Astrocyte (in vitro differentiated cells and primary cell): ENCODE results near the gene TPRG1.

Source experiments
- CTCF ChIP-seq: IDR thresholded peaks from 2 replicates; pipeline ENCODE4 v1.5.1; 2011; ENCODE audit warnings: low read depth, mild to moderate bottlenecking, inconsistent platforms, low read length, moderate library complexity; ENCODE audit not compliant: insufficient read depth
- EZH2 ChIP-seq: IDR thresholded peaks from 2 replicates; pipeline ENCODE4 v1.6.1; 2012; ENCODE audit warnings: mild to moderate bottlenecking, low read length, inconsistent platforms; ENCODE audit not compliant: insufficient read depth

DNA sequence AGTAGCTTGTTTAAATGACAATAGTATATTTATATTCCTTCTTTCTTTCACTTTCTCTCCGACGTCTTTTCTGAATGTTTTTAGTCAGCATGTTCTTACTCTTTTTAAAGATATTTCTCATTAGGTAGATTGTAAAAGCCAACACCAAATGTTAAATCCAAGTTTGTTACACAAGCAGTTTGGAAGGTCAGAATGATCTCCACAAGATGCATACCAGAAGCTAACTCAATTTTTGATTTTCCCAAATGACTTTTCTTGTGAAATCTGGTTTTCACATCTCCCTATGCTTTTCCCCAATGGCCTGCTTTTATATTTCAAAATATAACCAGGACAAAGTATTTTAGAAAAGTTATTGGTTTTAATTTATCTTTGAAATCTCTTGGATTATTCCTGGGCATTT is 49.7 kb upstream of the TPRG1 start:
- TF ChIP-seq CTCF, result no peak
- no peak for TF ChIP-seq EZH2
